ENCODE data around the gene ZFYVE28.

- TF ChIP-seq CTCF (IDR thresholded peaks at IDR 0.05) = no peak
- TF ChIP-seq POLR2A (IDR thresholded peaks at IDR 0.05) = no peak
Observed at GRCh38 chr4:2443956-2444740, 25.7 kb upstream of the ZFYVE28 start.

Data from stomach (tissue), 4 donors.